ENCODE measurements around the gene CYP3A5.
A peak's percentile ranks its signal among the peaks of the same experiment; 100 is the strongest.
"Not testable (repeated sequence)": the region's sequence is repeated elsewhere in the genome, so short reads cannot be mapped to it uniquely, and the experiment has no call there.

The CYP3A5 gene

GRCh38 chr7:99637414-99637813 lies 42.4 kb downstream of the CYP3A5 start:
- not testable (repeated sequence) for DNase-seq

- no peak for DNase-seq
These were observed 48.3 kb downstream of the CYP3A5 start for GRCh38 chr7:99631295-99632109.

GRCh38 chr7:99629643-99630042 lies 50.2 kb downstream of the CYP3A5 start:
- DNase-seq, result no peak

- no peak for DNase-seq
These were observed 51.0 kb downstream of the CYP3A5 start for GRCh38 chr7:99628471-99629465.

GRCh38 chr7:99627513-99627912 lies 52.3 kb downstream of the CYP3A5 start:
- no peak for DNase-seq

- DNase-seq, result no peak
These were observed 53.1 kb downstream of the CYP3A5 start for GRCh38 chr7:99626661-99627060.

- no peak for DNase-seq
These were observed 53.8 kb downstream of the CYP3A5 start for GRCh38 chr7:99625961-99626360.

- DNase-seq, result no peak
These were observed 54.5 kb downstream of the CYP3A5 start for GRCh38 chr7:99625321-99625720.

GRCh38 chr7:99624484-99624883 lies 55.3 kb downstream of the CYP3A5 start:
- no peak for DNase-seq

- no peak for DNase-seq
These were observed 55.9 kb downstream of the CYP3A5 start for GRCh38 chr7:99623702-99624447.

- no peak for DNase-seq
These were observed 56.6 kb downstream of the CYP3A5 start for GRCh38 chr7:99623091-99623693.

GRCh38 chr7:99622596-99622995 lies 57.2 kb downstream of the CYP3A5 start:
- DNase-seq, result no peak

- DNase-seq, result no peak
These were observed 58.5 kb downstream of the CYP3A5 start for GRCh38 chr7:99621271-99621670.

- DNase-seq, result no peak
These were observed 60.1 kb downstream of the CYP3A5 start for GRCh38 chr7:99619571-99620130.

GRCh38 chr7:99618726-99619125 lies 61.1 kb downstream of the CYP3A5 start:
- no peak for DNase-seq

GRCh38 chr7:99617192-99617781 lies 62.5 kb downstream of the CYP3A5 start:
- no peak for DNase-seq

GRCh38 chr7:99616359-99617191 lies 63.2 kb downstream of the CYP3A5 start, which contains the start of gene ZSCAN25:
TSS of gene ZSCAN25 (plus strand) at chr7:99616946. CDS start at chr7:99619607, 2,661 bp downstream.
- peak; percentile 47 for DNase-seq

GRCh38 chr7:99615989-99616358 lies 63.8 kb downstream of the CYP3A5 start:
- DNase-seq, result no peak

- DNase-seq, result no peak
These were observed 65.3 kb downstream of the CYP3A5 start for GRCh38 chr7:99614495-99614894.

- no peak for DNase-seq
These were observed 72.2 kb downstream of the CYP3A5 start for GRCh38 chr7:99607548-99607947.

GRCh38 chr7:99606531-99606930 lies 73.3 kb downstream of the CYP3A5 start:
- no peak for DNase-seq
